ENCODE data around the gene ZBTB5. TPM values are rescaled to one million over a fixed set of nuclear protein-coding genes. Genes with fewer than 3 reads are reported as not detected.

ZBTB5 gene
- total and polyA plus RNA-seq, 2 of the 13 experiments (the other 11 are each of a cell fraction or from before 2014, with no cell fraction given), result 12.5 to 20.5 TPM

- TF ChIP-seq ZNF609 (CRISPR knock-in tag; IDR thresholded peaks at IDR 0.05; ENCODE audit: borderline replicate concordance), result peak; percentile 73
- TF ChIP-seq, protein P1, sequence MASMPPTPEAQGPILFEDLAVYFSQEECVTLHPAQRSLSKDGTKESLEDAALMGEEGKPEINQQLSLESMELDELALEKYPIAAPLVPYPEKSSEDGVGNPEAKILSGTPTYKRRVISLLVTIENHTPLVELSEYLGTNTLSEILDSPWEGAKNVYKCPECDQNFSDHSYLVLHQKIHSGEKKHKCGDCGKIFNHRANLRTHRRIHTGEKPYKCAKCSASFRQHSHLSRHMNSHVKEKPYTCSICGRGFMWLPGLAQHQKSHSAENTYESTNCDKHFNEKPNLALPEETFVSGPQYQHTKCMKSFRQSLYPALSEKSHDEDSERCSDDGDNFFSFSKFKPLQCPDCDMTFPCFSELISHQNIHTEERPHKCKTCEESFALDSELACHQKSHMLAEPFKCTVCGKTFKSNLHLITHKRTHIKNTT (CRISPR knock-in tag; IDR thresholded peaks at IDR 0.05), result no peak
- TF ChIP-seq ZBTB40 (IDR thresholded peaks at IDR 0.05), result no peak
- no peak for TF ChIP-seq ZBTB40 (CRISPR knock-in tag; IDR thresholded peaks at IDR 0.05)
- TF ChIP-seq THAP8 (CRISPR knock-in tag; IDR thresholded peaks at IDR 0.05; ENCODE audit: borderline replicate concordance), result peak; percentile 81; the same call in 1 of the 2 replicates
- no peak for TF ChIP-seq NONO (IDR thresholded peaks at IDR 0.05)
- TF ChIP-seq NONO (CRISPR knock-in tag; conservative IDR thresholded peaks at IDR 0.05), result peak; percentile 76; the same call in 1 of the 2 replicates
- TF ChIP-seq ZNF557 (CRISPR knock-in tag; IDR thresholded peaks at IDR 0.05), result no peak
- peak; percentile 65 for TF ChIP-seq GATA4 (IDR thresholded peaks at IDR 0.05; ENCODE audit: borderline replicate concordance, low read depth)
- no peak for TF ChIP-seq ZNF724P (CRISPR knock-in tag; IDR thresholded peaks at IDR 0.05; ENCODE audit: borderline replicate concordance)
- TF ChIP-seq, protein P2, sequence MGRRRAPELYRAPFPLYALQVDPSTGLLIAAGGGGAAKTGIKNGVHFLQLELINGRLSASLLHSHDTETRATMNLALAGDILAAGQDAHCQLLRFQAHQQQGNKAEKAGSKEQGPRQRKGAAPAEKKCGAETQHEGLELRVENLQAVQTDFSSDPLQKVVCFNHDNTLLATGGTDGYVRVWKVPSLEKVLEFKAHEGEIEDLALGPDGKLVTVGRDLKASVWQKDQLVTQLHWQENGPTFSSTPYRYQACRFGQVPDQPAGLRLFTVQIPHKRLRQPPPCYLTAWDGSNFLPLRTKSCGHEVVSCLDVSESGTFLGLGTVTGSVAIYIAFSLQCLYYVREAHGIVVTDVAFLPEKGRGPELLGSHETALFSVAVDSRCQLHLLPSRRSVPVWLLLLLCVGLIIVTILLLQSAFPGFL (CRISPR knock-in tag; IDR thresholded peaks at IDR 0.05), result no peak
Observed at GRCh38 chr9:37422289-37423104, 42.8 kb downstream of the ZBTB5 start, which contains the start of gene GRHPR (continued).

Measured in HepG2 (cell line).